CD4-positive, alpha-beta T cell treated with Interleukin-15 for 1 hour (primary cell): ENCODE results near the gene ADGRL3.
"Not testable (repeated sequence)": the region's sequence is repeated elsewhere in the genome, so short reads cannot be mapped to it uniquely, and the experiment has no call there.

Source experiments
- DNase-seq: peaks from one replicate; pipeline ENCODE4 v3.0.0-alpha.2; 2020

Gene ADGRL3

GRCh38 chr4:61665649-61666048, 465.5 kb downstream of the ADGRL3 start:
- DNase-seq, result no peak

- DNase-seq, result no peak
These were observed 466.1 kb downstream of the ADGRL3 start for GRCh38 chr4:61666244-61666643.

DNA sequence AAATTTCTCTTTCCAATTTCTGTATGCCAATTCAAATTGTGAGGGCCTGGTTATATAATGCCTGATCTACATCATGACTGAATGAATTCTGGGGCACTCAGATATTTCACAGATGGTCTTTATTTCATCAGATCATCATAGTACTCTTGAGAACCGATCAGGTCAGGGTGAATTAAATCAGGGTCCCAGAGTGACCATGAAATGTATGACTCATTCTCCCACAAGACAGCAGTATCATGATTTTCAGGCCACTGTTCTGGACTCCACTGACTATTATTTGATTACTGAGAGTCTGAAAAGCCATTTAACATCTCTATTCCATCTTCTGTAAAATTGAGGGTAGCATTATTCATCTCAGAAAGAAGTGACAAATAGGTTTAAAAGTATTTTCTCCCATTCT, 471.5 kb downstream of the ADGRL3 start:
- no peak for DNase-seq

DNA sequence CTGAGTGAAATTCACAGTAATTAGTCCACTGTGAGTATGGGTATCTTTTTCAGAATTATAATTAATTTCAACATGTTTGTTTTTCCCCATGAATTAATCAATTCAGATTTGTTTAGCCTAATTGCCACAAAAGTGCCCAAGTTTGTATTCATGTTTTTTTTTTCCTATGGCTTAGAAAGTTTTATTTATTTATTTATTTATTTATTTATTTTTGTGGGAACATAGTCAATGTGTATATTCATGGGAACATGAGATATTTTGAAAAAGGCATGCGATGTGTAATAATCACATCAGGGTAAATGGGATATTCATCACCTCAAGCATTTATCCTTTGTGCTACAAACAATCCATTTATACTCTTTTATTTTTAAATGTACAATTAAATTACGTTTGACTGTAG, 475.3 kb downstream of the ADGRL3 start:
- DNase-seq, result no peak

- DNase-seq, result no peak
These were observed 478.2 kb downstream of the ADGRL3 start for GRCh38 chr4:61678297-61678696.

DNA sequence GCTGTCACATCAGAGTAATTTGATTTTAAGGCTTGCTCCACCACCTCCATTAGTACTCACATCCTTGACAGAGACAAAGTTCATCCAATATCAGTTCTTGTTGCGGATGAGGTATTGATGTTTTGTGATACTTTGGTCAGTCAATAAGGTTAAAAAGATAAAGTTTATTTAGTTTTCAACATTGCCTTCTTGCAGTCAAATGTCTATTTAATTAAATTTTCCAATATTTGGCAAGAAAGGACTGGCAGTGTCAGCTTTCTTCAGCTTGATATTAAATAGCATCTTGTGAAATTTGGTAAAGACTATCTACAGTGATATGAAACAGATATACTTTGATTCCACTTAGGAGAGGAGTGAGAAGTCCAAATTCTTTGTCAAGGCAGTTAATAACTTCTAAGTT, 493.4 kb downstream of the ADGRL3 start:
- DNase-seq, result no peak

DNA sequence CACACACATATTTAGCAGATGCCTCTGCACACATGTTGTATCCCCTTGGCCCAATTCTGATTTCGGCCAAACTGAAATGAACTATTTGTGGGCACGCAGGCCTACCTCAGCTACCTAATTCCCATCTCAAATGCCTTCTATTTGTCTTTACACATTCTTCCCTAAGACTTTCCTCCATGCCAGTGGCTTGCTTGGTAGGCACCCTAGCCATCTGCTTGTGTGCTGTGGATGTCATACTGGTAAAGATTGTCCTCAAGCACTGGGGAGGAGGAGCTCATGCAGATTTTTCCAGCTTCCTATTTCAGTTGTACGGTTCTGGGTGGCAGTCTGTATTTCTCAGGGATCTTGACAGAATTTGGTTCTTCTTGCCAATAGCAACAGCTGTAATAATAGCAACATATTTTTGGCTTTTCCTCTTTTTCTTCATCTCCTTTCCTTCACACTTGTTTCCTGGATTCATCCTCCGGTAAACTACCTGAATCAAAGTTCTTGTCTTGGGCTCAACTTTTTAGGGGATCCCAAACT, 514.3 kb downstream of the ADGRL3 start:
- DNase-seq, result no peak

- no peak for DNase-seq
These were observed 516.3 kb downstream of the ADGRL3 start for GRCh38 chr4:61716426-61716825.

- DNase-seq, result no peak
These were observed 523.4 kb downstream of the ADGRL3 start for GRCh38 chr4:61723492-61723891.

DNA sequence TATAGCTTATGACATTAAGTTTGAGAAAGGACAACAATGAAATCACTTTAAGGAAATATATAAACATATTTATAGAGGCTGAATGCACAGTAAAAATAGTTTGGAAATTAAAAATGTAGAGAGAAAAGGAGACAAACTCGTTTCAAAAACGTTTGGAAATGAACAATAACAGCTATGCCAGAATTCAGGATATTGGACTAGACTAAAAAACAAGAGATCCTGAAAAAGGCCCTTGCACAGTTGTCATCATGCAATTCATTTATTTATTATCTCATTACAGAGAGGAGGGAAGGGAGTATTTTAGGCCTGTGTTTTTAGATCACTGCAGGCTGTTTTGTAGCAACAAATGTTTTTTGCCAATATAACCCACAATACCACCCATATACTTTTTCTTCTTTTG, 527.2 kb downstream of the ADGRL3 start:
- no peak for DNase-seq

DNA sequence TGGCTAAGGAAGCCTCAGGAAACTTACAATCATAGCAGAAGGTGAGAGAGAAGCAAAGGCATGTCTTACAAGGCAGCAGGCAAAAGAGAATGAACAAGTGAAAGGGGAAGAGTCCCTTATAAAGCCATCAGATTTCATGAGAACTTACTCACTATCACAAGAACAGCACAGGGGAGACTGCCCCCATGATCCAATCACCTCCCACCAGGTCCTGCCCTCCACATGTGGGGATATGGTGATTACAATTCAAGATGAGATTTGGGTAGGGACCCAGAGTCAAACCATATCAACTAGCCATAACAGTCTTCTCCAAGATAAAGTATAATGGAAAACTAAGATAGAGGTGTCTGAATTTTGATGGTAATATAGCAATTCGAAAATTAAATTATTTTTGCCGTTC, 534.3 kb downstream of the ADGRL3 start:
- DNase-seq, result no peak

GRCh38 chr4:61739887-61740286, 539.8 kb downstream of the ADGRL3 start:
- DNase-seq, result no peak

GRCh38 chr4:61740886-61741285, 540.8 kb downstream of the ADGRL3 start:
- DNase-seq, result no peak

- DNase-seq, result no peak
These were observed 541.4 kb downstream of the ADGRL3 start for GRCh38 chr4:61741327-61742096.

GRCh38 chr4:61750810-61751209, 550.7 kb downstream of the ADGRL3 start:
- no peak for DNase-seq

GRCh38 chr4:61752617-61753016, 552.5 kb downstream of the ADGRL3 start:
- DNase-seq, result no peak

GRCh38 chr4:61753739-61754138, 553.6 kb downstream of the ADGRL3 start:
- DNase-seq, result no peak

- DNase-seq, result not testable (repeated sequence)
These were observed 556.8 kb downstream of the ADGRL3 start for GRCh38 chr4:61756937-61757336.

GRCh38 chr4:61757983-61758382, 557.9 kb downstream of the ADGRL3 start:
- DNase-seq, result not testable (repeated sequence)

DNA sequence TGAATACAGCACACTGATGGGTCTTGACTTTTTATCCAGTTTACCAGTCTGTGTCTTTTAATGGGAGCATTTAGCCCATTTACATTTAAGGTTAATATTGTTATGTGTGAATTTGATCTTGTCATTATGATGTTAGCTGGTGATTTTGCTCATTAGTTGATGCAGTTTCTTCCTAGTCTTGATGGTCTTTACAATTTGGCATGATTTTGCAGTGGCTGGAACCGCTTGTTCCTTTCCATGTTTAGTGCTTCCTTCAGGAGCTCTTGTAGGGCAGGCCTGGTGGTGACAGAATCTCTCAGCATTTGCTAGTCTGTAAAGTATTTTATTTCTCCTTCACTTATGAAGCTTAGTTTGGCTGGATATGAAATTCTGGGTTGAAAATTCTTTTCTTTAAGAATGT, 558.5 kb downstream of the ADGRL3 start:
- DNase-seq, result not testable (repeated sequence)

DNA sequence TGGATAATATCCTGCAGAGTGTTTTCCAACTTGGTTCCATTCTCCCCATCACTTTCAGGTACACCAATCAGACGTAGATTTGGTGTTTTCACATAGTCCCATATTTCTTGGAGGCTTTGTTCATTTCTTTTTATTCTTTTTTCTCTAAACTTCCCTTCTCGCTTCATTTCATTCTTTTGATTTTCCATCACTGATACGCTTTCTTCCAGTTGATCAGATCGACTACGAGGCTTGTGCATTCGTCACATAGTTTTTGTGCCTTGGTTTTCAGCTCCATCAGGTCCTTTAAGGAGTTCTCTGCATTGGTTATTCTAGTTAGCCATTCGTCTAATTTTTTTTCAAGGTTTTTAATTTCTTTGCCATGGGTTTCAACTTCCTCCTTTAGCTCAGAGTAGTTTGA, 559.1 kb downstream of the ADGRL3 start:
- not testable (repeated sequence) for DNase-seq

GRCh38 chr4:61759885-61760284, 559.8 kb downstream of the ADGRL3 start:
- not testable (repeated sequence) for DNase-seq

GRCh38 chr4:61760820-61761219, 560.7 kb downstream of the ADGRL3 start:
- no peak for DNase-seq

GRCh38 chr4:61762722-61763627, 562.8 kb downstream of the ADGRL3 start:
- DNase-seq, result no peak
